GM21825 (cell line): ENCODE results near the gene ADGRD1.

Experiments
- ATAC-seq: cut with Tn5 transposase; IDR thresholded peaks from one replicate; pipeline ENCODE4 v1.9.1; 2021; ENCODE audit warnings: mild to moderate bottlenecking, moderate library complexity; ENCODE audit not compliant: unreplicated experiment

The ADGRD1 gene

DNA sequence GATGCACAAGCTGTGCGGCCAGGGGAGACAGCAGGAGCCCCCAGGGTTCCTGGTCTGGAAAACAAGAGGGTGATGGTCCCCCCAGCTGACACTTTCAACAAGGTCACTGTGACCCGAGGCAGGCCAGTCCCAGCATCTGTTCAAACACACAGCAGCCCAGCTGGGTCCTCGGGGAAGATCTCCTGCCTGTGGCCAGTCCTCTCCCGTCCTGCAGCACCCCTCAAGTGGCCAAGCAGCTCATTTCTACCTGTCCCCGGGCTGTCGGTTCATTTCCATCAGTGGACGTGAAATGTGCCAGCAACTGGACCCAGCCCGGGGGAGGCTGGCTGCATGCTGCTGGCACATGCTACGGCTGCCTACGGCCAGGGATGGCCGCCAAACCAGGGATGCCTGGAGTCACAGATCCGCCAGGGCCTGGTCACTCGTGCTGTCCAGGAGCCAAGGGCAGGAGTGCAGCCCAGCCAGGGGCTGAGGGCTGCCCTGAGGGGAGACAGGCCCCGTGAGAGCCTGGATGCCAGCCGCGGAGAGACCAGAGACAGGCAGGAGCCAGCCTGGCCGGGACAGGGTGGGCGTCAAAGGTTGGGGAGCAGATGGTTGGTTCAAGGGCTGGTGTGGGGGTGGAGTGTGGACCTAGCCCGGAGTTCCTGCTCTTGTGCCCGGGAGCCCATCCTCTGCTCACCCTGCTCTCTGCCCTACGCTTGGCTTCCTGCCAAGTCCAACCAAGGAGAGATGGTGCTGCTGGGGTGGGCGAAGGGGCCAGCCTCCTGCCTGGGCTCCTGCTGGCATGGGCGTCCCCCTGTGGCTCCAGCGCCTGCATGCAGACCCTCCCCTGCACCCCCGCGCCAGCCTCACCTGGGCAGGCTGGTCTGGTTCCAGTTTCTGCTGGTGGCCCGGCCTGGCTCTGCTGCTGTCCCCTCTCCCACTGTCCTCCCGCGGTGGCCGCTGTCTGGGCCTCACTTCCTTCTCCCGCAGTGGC lies 143.8 kb downstream of the ADGRD1 start:
- ATAC-seq, result no peak

- no peak for ATAC-seq
Measured at GRCh38 chr12:131098178-131098981, 144.7 kb downstream of the ADGRD1 start.

- no peak for ATAC-seq
Measured at GRCh38 chr12:131100031-131100674, 146.4 kb downstream of the ADGRD1 start.

DNA sequence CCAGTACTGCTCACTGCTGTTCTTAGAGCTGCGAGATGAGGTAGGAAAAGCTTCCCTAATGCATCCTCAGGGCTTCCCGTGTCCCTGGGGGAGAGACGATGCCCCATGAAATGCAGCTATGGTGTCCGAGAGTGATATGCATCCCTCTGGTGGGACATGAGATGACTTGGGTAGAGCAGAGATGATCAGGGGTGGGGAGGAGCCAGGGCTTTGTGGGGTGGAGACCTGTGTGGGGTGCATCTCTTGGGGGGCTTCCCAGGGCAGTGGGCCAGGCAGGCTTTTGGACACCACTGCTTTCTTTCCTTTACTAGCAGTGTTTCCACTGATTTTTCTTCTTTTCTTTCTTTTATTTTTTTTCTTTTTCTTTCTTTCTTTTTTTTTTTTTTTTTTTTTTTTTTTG lies 147.3 kb downstream of the ADGRD1 start:
- no peak for ATAC-seq

- ATAC-seq, result peak; percentile 67
Measured at GRCh38 chr12:131101703-131102492, 148.2 kb downstream of the ADGRD1 start.

- ATAC-seq, result no peak
Measured at GRCh38 chr12:131102493-131102931, 148.8 kb downstream of the ADGRD1 start.

GRCh38 chr12:131102991-131103668 lies 149.4 kb downstream of the ADGRD1 start:
- ATAC-seq, result peak; percentile 42

DNA sequence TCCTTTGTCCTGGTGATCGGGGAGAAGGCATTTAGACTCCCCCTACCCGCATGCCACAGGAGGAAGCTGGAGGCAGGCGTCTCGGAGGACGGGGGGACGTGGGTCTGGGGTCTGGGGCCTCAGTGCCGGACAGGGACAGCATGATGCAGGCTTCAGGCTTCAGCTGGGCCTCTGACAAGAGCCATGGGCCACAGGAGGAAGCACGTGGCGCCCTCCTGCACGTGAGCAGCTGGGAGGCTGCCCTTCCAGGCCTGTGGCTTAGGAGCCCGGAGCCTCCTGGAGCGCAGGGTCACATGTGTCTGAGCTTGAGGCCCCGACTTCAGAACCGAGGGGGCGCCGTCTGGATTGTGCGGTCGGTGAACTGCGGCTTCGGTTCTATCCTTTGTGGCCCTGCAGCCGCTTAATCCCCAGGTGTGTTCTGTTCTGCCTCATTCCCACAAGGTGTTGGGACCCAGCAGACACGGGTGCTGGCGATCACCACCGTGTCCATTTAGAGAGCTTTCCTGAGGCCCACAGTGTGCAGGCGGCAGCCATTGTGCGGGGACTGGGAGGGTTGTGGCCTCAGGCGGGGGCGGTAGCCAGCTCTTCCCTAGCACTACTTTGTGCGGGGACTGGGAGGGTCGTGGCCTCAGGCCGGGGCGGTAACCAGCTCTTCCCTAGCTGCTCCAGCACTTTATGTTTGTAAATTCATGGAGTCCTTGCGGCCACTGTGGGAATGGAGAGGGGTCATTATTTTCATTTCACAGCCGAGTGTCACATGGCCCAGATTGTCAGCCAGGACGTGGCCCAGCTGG lies 150.2 kb downstream of the ADGRD1 start:
- no peak for ATAC-seq

- ATAC-seq, result peak; percentile 55
Measured at GRCh38 chr12:131104463-131105350, 151.0 kb downstream of the ADGRD1 start.

GRCh38 chr12:131105351-131105735 lies 151.6 kb downstream of the ADGRD1 start:
- no peak for ATAC-seq

GRCh38 chr12:131105736-131106348 lies 152.1 kb downstream of the ADGRD1 start:
- no peak for ATAC-seq

GRCh38 chr12:131106349-131106941 lies 152.7 kb downstream of the ADGRD1 start:
- ATAC-seq, result no peak

- ATAC-seq, result no peak
Measured at GRCh38 chr12:131108177-131108955, 154.7 kb downstream of the ADGRD1 start.

DNA sequence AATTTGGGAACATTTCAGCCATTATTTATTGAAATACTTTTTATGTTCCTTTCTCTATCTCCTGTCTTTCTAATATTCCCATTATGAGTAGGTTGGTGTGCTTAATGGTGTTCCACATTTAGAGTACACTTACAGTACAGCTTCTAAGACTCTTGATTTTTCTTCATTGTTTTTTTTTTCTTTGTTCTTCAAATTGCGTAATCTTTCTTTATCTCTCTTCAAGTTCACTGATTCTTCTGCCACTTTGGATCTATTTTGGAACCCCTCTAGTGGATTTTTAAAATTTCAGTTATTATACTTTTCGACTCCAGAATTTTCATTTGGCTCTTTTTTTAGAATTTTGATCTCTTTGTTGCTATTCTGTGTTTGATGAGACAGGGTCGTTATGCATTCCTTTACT lies 157.7 kb downstream of the ADGRD1 start:
- ATAC-seq, result no peak

GRCh38 chr12:131112021-131112420 lies 158.3 kb downstream of the ADGRD1 start:
- ATAC-seq, result no peak

- no peak for ATAC-seq
Measured at GRCh38 chr12:131112700-131113290, 159.1 kb downstream of the ADGRD1 start.
